ENCODE data around the gene FLNB. TPM values are rescaled to one million over a fixed set of nuclear protein-coding genes. Genes with fewer than 3 reads are reported as not detected.
A peak's percentile ranks its signal among the peaks of the same experiment; 100 is the strongest.

FLNB gene
- total and polyA plus RNA-seq, 9 of the 15 experiments (the other 6 are each of a cell fraction or from before 2014, with no cell fraction given) = 9.4 to 48.1 (median 25.6) TPM

DNA sequence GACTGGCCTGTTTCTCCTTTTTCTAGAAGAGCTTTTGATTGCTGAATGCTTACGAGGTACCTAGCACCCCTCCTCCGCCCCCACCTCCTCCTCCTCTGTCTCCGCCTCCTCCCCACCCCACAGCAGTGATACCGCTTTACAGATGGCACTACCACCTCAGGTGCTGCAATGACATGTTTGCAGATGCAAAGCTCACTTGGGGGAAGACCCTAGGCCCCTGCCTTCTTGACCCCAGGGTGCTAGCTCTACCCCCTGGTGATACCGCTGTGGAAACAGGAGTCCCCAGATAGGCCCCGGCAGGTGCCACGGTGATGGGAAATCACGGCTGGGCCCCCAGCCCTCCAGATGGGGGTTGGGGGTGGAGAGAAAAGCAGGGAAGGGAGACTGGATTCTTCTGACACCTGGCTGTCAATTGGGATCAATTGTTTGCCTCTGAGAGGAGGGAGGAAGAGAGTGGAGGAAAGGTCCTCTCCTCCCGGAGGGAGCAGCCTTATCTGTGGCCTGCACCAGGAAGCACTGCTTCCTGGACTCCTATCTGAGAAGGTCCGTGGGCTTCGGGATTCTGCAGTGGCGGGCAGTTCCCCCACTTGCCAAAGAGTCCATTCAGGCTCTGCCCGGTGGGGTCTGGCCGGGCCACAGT is 164.9 kb downstream of the FLNB start (continued):
- TF ChIP-seq SMAD4 (CRISPR knock-in tag; conservative IDR thresholded peaks at IDR 0.05) (no peak), ZNF124 (CRISPR knock-in tag; IDR thresholded peaks at IDR 0.05) (no peak), C11orf30 (IDR thresholded peaks at IDR 0.05; ENCODE audit: low read depth) (no peak), TFAM (CRISPR knock-in tag; conservative IDR thresholded peaks at IDR 0.05) (no peak), TEAD4 (IDR thresholded peaks at IDR 0.05; ENCODE audit: low read length) (peak; percentile 46; the same call in 1 of the 2 replicates), TEAD4 (CRISPR knock-in tag; IDR thresholded peaks at IDR 0.05; ENCODE audit: borderline replicate concordance) (no peak), HDAC1 (IDR thresholded peaks at IDR 0.05) (0 out of 4 replicates have a peak, but pooled peaks of 1 of the 2 experiments have one; percentile 22), EGR1 (conservative IDR thresholded peaks at IDR 0.05) (peak; percentile 42; the same call in 1 of the 2 replicates), DMBX1 (CRISPR knock-in tag; IDR thresholded peaks at IDR 0.05; ENCODE audit: borderline replicate concordance) (no peak), SMARCE1 (IDR thresholded peaks at IDR 0.05) (0 out of 2 replicates have a peak, but pooled peaks have one; percentile 26), MTA3 (IDR thresholded peaks at IDR 0.05; ENCODE audit: borderline replicate concordance) (no peak), MYNN (IDR thresholded peaks at IDR 0.05) (peak; percentile 20; the same call in 1 of the 2 replicates), MYNN (CRISPR knock-in tag; IDR thresholded peaks at IDR 0.05) (no peak), RFX5 (IDR thresholded peaks at IDR 0.05; ENCODE audit: low read depth, low read length) (no peak), TBP (optimal IDR thresholded peaks at IDR 0.05; ENCODE audit: low read depth, low read length) (no peak), FOXM1 (IDR thresholded peaks at IDR 0.05; ENCODE audit: low read depth) (0 out of 2 replicates have a peak, but pooled peaks have one; percentile 13), FOXM1 (CRISPR knock-in tag; IDR thresholded peaks at IDR 0.05; ENCODE audit: low read depth) (no peak), ZBTB7A (IDR thresholded peaks at IDR 0.05; ENCODE audit: borderline replicate concordance, control insufficient read depth, low read depth, low read length) (no peak), RCOR1 (IDR thresholded peaks at IDR 0.05; ENCODE audit: borderline replicate concordance in 1 of 2, low read depth in 2 of 2, low read length in 2 of 2) (peak in 1 of 2 experiments; percentile 41; a peak in 1 of 4 replicates), TSC22D4 (tag; IDR thresholded peaks at IDR 0.05) (no peak), SPI1 (IDR thresholded peaks at IDR 0.05; ENCODE audit: borderline replicate concordance, low read depth, low read length) (0 out of 2 replicates have a peak, but pooled peaks have one; percentile 4), ZFP30 (CRISPR knock-in tag; IDR thresholded peaks at IDR 0.05; ENCODE audit: borderline replicate concordance) (no peak), HOXB6 (CRISPR knock-in tag; IDR thresholded peaks at IDR 0.05; ENCODE audit: borderline replicate concordance) (no peak), ZNF217 (CRISPR knock-in tag; IDR thresholded peaks at IDR 0.05) (no peak), HDAC3 (IDR thresholded peaks at IDR 0.05; ENCODE audit: borderline replicate concordance, partially characterized antibody) (no peak), ZKSCAN8 (CRISPR knock-in tag; IDR thresholded peaks at IDR 0.05) (no peak), SNRNP70 (optimal IDR thresholded peaks at IDR 0.05; ENCODE audit: low read depth, low read length) (no peak)
- TF ChIP-seq, protein P1, sequence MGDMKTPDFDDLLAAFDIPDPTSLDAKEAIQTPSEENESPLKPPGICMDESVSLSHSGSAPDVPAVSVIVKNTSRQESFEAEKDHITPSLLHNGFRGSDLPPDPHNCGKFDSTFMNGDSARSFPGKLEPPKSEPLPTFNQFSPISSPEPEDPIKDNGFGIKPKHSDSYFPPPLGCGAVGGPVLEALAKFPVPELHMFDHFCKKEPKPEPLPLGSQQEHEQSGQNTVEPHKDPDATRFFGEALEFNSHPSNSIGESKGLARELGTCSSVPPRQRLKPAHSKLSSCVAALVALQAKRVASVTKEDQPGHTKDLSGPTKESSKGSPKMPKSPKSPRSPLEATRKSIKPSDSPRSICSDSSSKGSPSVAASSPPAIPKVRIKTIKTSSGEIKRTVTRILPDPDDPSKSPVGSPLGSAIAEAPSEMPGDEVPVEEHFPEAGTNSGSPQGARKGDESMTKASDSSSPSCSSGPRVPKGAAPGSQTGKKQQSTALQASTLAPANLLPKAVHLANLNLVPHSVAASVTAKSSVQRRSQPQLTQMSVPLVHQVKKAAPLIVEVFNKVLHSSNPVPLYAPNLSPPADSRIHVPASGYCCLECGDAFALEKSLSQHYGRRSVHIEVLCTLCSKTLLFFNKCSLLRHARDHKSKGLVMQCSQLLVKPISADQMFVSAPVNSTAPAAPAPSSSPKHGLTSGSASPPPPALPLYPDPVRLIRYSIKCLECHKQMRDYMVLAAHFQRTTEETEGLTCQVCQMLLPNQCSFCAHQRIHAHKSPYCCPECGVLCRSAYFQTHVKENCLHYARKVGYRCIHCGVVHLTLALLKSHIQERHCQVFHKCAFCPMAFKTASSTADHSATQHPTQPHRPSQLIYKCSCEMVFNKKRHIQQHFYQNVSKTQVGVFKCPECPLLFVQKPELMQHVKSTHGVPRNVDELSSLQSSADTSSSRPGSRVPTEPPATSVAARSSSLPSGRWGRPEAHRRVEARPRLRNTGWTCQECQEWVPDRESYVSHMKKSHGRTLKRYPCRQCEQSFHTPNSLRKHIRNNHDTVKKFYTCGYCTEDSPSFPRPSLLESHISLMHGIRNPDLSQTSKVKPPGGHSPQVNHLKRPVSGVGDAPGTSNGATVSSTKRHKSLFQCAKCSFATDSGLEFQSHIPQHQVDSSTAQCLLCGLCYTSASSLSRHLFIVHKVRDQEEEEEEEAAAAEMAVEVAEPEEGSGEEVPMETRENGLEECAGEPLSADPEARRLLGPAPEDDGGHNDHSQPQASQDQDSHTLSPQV (IDR thresholded peaks at IDR 0.05) = 0 out of 2 replicates have a peak, but pooled peaks have one; percentile 16

Data from K562 (cell line).